ENCODE data around the gene SKA2.
"Not testable (repeated sequence)": the region's sequence is repeated elsewhere in the genome, so short reads cannot be mapped to it uniquely, and the experiment has no call there.

SKA2 gene

GRCh38 chr17:59097876-59098275 lies 57.1 kb downstream of the SKA2 start:
- no peak for DNase-seq (ENCODE audit: low spot score)

- DNase-seq (ENCODE audit: low spot score) = no peak
Observed at GRCh38 chr17:59094861-59095530, 60.0 kb downstream of the SKA2 start.

- DNase-seq (ENCODE audit: low spot score) = no peak
Observed at GRCh38 chr17:59093702-59094231, 61.2 kb downstream of the SKA2 start.

GRCh38 chr17:59093145-59093701 lies 61.8 kb downstream of the SKA2 start:
- DNase-seq (ENCODE audit: low spot score) = no peak

- DNase-seq (ENCODE audit: low spot score) = not testable (repeated sequence)
Observed at GRCh38 chr17:59090593-59090992, 64.4 kb downstream of the SKA2 start.

- no peak for DNase-seq (ENCODE audit: low spot score)
Observed at GRCh38 chr17:59084154-59084553, 70.8 kb downstream of the SKA2 start.

GRCh38 chr17:59074494-59074893 lies 80.5 kb downstream of the SKA2 start:
- DNase-seq (ENCODE audit: low spot score) = no peak

- DNase-seq (ENCODE audit: low spot score) = no peak
Observed at GRCh38 chr17:59073972-59074371, 81.0 kb downstream of the SKA2 start.

- DNase-seq (ENCODE audit: low spot score) = no peak
Observed at GRCh38 chr17:59069856-59070255, 85.1 kb downstream of the SKA2 start.

GRCh38 chr17:59067756-59068155 lies 87.2 kb downstream of the SKA2 start:
- no peak for DNase-seq (ENCODE audit: low spot score)

GRCh38 chr17:59067340-59067739 lies 87.6 kb downstream of the SKA2 start:
- DNase-seq (ENCODE audit: low spot score) = no peak

GRCh38 chr17:59062509-59062908 lies 92.5 kb downstream of the SKA2 start:
- no peak for DNase-seq (ENCODE audit: low spot score)
